ENCODE results near the gene COL23A1.

DNA sequence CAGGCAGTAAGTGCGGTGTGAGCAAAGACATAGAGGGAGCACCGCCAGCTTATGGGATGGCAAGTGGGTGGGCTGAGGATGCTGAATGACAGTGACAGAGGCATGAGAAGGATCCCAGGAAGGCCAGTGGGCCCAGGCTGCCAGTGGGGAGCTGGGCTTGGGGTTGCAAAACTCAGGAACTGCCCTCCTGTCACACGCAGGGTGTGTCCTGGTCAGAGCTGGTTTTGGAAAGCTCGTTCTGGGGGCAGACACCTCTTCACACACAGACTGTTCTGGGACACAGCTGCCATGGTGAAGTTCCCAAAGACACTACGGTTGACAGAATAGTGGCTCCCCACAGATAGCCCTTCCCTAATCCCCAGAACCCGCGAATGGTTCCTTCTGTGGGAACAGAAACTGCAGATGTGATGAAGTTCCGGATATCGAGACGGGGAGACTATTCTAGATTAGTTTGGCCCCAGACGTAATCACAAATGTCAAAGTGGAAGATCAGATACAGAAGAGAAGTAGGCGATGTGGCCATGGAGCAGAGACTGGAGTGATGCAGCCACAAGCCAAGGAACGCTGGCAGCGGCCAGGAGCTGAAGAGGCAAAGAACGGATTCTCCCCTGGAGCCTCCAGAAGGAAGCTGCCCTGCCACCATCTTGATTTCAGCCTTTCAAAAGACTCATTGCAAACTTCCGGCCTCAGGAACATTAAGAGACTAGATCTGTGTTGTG lies 159.0 kb downstream of the COL23A1 start:
- no peak for TF ChIP-seq POLR2A (IDR thresholded peaks at IDR 0.05; ENCODE audit: low read depth, low read length)
- no peak for TF ChIP-seq POLR2AphosphoS5 (IDR thresholded peaks at IDR 0.05; ENCODE audit: low read depth, low read length)
- no peak for TF ChIP-seq SPI1 (IDR thresholded peaks at IDR 0.05; ENCODE audit: low read depth, low read length)
- no peak for TF ChIP-seq TAF1 (IDR thresholded peaks at IDR 0.05; ENCODE audit: low read depth, low read length)
